K562 (cell line): ENCODE data around the gene SOS2. TPM values are rescaled to one million over a fixed set of nuclear protein-coding genes. Genes with fewer than 3 reads are reported as not detected.

Experiments
- CBFA2T3 ChIP-seq: fragments of 450-650 bp; IDR thresholded peaks from 2 replicates; pipeline ENCODE4 v1.6.1; 2017
- E2F3 ChIP-seq: fragments of 250-450 bp; sonication (Bioruptor Pico); IDR thresholded peaks from 2 replicates; pipeline ENCODE4 v1.4.0; 2020; ENCODE audit warnings: mild to moderate bottlenecking
- KDM1A ChIP-seq, 2 experiments: fragments of 450-650 bp; IDR thresholded peaks; 2 replicates each; pipeline ENCODE4 v1.6.1; 2016; ENCODE audit warnings: mild to moderate bottlenecking in 2 of 2
- L3MBTL2 ChIP-seq: fragments of 450-650 bp; IDR thresholded peaks from 2 replicates; pipeline ENCODE4 v1.6.1; 2016; ENCODE audit warnings: mild to moderate bottlenecking, moderate library complexity
- MCM2 ChIP-seq: fragments of 450-650 bp; IDR thresholded peaks from 2 replicates; pipeline ENCODE4 v1.6.1; 2017; ENCODE audit warnings: low read depth, mild to moderate bottlenecking
- MEIS2 ChIP-seq: fragments of 450-650 bp; IDR thresholded peaks from 2 replicates; pipeline ENCODE4 v1.6.1; 2014; ENCODE audit warnings: mild to moderate bottlenecking; ENCODE audit not compliant: partially characterized antibody
- NR3C1 ChIP-seq: sonication (generic); formaldehyde crosslinking; IDR thresholded peaks from 2 replicates; pipeline ENCODE4 v1.8.1; 2022; ENCODE audit warnings: missing genetic modification reagents
- PYGO2 ChIP-seq: fragments of 450-650 bp; IDR thresholded peaks from 2 replicates; pipeline ENCODE4 v1.6.1; 2016; ENCODE audit warnings: mild to moderate bottlenecking, missing genetic modification characterization, moderate library complexity, missing compliant biosample characterization
- SAP30 ChIP-seq: fragments of 200-600 bp; sonication (generic); IDR thresholded peaks from 2 replicates; pipeline ENCODE4 v1.6.1; 2012; ENCODE audit warnings: borderline replicate concordance, low read depth, mild to moderate bottlenecking, moderate library complexity, low read length, control low read depth, inconsistent platforms; ENCODE audit not compliant: insufficient read depth, poor library complexity, severe bottlenecking
- SMAD2 ChIP-seq: fragments of 150-350 bp; IDR thresholded peaks from 2 replicates; pipeline ENCODE4 v1.6.1; 2014; ENCODE audit warnings: low read depth, mild to moderate bottlenecking, low read length
- SNIP1 ChIP-seq: fragments of 450-650 bp; IDR thresholded peaks from 2 replicates; pipeline ENCODE4 v1.7.1; 2017; ENCODE audit warnings: low read depth, mild to moderate bottlenecking
- SUPT5H ChIP-seq: fragments of 450-650 bp; IDR thresholded peaks from 2 replicates; pipeline ENCODE4 v1.6.1; 2016
- TAF1 ChIP-seq: IDR thresholded peaks from 2 replicates; pipeline ENCODE4 v1.6.1; 2011; ENCODE audit warnings: mild to moderate bottlenecking, low read length, moderate library complexity; ENCODE audit not compliant: insufficient read depth, control insufficient read depth, severe bottlenecking; ENCODE audit errors: extremely low read depth
- ZBTB17 ChIP-seq: fragments of 450-650 bp; formaldehyde crosslinking; IDR thresholded peaks from 2 replicates; pipeline ENCODE4 v1.4.0; 2020; ENCODE audit warnings: mild to moderate bottlenecking
- ZNF175 ChIP-seq: fragments of 200-800 bp; sonication (Bioruptor generic); IDR thresholded peaks from 2 replicates; pipeline ENCODE4 v1.6.1; 2016; ENCODE audit warnings: low read depth, mild to moderate bottlenecking, missing genetic modification characterization, missing compliant biosample characterization
- ZNF445 ChIP-seq: fragments of 250-450 bp; sonication (Bioruptor Pico); IDR thresholded peaks from 2 replicates; pipeline ENCODE4 v1.4.0; 2020; ENCODE audit warnings: low read depth, mild to moderate bottlenecking, moderate library complexity
- polyA plus RNA-seq, 8 experiments: library from polyadenylated mRNA; depleted of rRNA in 4 of 8; stranded (reverse) in 5 of 8; unstranded in 3 of 8; fragments of >200 nt; fragmentation: Nextera tagmentation in 2 of 8; fragmentation: Illumina TruSeq in 1 of 8; extraction: Ambion mirVana in 2 of 8; extraction: Trizol in 1 of 8; gene quantifications; 2 replicates each; pipeline versions ENCODE4 v1.2.1 to v1.2.3, GENCODE V29; 2011 to 2014; ENCODE audit warnings: inconsistent platforms in 1 of 8, missing spikeins in 1 of 8
- total RNA-seq, 7 experiments: library from RNA; depleted of rRNA in 6 of 7; stranded (reverse); fragments of >200 nt in 6 of 7; fragmentation: Illumina TruSeq in 2 of 7; extraction: Trizol in 2 of 7; gene quantifications; 2 replicates each; pipeline versions ENCODE4 v1.2.1 to v1.2.3, GENCODE V29; 2011 to 2021; ENCODE audit warnings: low replicate concordance in 1 of 7
- TF ChIP-seq, protein P1 (sequence below): fragments of 450-650 bp; IDR thresholded peaks from one replicate; pipeline ENCODE4 v1.6.1; 2018; ENCODE audit warnings: mild to moderate bottlenecking, moderate library complexity; ENCODE audit not compliant: partially characterized antibody
- TF ChIP-seq, protein P2 (sequence below), 2 experiments: fragments of 450-650 bp in 1 of 2; IDR thresholded peaks; 2 replicates each; pipeline ENCODE4 v1.6.1; 2011 to 2017; ENCODE audit warnings: low read depth in 2 of 2, antibody characterized with exemption in 1 of 2, borderline replicate concordance in 1 of 2, low read length in 1 of 2, mild to moderate bottlenecking in 1 of 2, mixed read lengths in 1 of 2; ENCODE audit not compliant: control insufficient read depth in 1 of 2
- TF ChIP-seq, protein P3 (sequence below): fragments of 250-450 bp; sonication (Bioruptor Pico); IDR thresholded peaks from 2 replicates; pipeline ENCODE4 v1.5.0; 2021; ENCODE audit warnings: mild to moderate bottlenecking, moderate library complexity

SOS2 gene
- total and polyA plus RNA-seq, 9 of the 15 experiments (the other 6 are each of a cell fraction or from before 2014, with no cell fraction given), result 2.2 to 13.1 (median 10.5) TPM

DNA sequence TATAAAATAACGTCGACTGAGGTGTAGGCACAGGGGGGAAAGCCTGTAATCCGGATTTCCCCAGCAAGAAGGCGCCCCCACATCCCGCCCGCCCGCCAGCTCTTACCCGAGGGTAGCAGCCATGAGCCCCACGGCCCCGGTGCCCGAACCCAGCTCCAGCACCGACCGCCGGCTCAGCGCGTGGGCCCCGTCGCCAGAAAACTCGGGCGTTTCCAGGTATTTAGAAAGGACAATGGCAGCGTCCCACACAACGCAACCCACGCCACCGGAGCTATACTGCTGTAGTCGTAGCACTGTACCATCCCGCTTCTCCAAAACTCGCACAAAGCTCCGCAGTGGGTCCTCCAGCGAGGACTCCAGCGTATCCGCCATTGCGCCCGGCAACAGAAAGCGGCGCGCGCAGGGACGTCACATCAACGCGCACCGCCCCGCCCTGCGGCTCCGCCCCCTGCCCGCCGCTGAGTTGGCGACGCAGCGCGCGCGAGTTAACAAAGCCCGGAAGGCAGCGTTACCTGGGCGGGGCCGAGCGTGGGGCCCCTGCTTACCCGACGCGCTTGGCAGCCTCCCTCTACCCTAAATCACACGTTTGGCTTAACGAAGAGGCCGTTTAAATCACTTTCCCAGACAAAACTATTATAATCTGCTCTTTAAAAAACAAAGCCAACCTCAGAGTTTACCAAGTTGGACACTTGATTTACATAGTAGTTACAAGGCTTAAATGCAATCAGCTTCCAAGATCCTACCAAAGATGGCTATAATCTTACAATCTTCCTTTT, 115.0 kb downstream of the SOS2 start, which contains the start of gene VCPKMT (continued):
- TF ChIP-seq, protein P1, sequence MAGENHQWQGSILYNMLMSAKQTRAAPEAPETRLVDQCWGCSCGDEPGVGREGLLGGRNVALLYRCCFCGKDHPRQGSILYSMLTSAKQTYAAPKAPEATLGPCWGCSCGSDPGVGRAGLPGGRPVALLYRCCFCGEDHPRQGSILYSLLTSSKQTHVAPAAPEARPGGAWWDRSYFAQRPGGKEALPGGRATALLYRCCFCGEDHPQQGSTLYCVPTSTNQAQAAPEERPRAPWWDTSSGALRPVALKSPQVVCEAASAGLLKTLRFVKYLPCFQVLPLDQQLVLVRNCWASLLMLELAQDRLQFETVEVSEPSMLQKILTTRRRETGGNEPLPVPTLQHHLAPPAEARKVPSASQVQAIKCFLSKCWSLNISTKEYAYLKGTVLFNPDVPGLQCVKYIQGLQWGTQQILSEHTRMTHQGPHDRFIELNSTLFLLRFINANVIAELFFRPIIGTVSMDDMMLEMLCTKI, result no peak
- TF ChIP-seq ZNF175 (CRISPR knock-in tag) (no peak), SUPT5H (peak; percentile 81), TAF1 (peak; percentile 93), SAP30 (peak; percentile 61), SMAD2 (no peak), MCM2 (no peak), E2F3 (CRISPR knock-in tag) (no peak), SNIP1 (no peak), NR3C1 (CRISPR knock-in tag) (no peak), L3MBTL2 (peak; percentile 71), MEIS2 (peak; percentile 63), ZBTB17 (no peak), CBFA2T3 (no peak), PYGO2 (tag) (no peak), KDM1A (IDR thresholded peaks at IDR 0.05) (no peak), ZNF445 (CRISPR knock-in tag) (no peak)
- TF ChIP-seq, protein P2, sequence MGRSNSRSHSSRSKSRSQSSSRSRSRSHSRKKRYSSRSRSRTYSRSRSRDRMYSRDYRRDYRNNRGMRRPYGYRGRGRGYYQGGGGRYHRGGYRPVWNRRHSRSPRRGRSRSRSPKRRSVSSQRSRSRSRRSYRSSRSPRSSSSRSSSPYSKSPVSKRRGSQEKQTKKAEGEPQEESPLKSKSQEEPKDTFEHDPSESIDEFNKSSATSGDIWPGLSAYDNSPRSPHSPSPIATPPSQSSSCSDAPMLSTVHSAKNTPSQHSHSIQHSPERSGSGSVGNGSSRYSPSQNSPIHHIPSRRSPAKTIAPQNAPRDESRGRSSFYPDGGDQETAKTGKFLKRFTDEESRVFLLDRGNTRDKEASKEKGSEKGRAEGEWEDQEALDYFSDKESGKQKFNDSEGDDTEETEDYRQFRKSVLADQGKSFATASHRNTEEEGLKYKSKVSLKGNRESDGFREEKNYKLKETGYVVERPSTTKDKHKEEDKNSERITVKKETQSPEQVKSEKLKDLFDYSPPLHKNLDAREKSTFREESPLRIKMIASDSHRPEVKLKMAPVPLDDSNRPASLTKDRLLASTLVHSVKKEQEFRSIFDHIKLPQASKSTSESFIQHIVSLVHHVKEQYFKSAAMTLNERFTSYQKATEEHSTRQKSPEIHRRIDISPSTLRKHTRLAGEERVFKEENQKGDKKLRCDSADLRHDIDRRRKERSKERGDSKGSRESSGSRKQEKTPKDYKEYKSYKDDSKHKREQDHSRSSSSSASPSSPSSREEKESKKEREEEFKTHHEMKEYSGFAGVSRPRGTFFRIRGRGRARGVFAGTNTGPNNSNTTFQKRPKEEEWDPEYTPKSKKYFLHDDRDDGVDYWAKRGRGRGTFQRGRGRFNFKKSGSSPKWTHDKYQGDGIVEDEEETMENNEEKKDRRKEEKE (IDR thresholded peaks at IDR 0.05; ENCODE audit: borderline replicate concordance in 1 of 2, control insufficient read depth in 1 of 2, low read depth in 2 of 2, low read length in 1 of 2), result no peak
- TF ChIP-seq, protein P3, sequence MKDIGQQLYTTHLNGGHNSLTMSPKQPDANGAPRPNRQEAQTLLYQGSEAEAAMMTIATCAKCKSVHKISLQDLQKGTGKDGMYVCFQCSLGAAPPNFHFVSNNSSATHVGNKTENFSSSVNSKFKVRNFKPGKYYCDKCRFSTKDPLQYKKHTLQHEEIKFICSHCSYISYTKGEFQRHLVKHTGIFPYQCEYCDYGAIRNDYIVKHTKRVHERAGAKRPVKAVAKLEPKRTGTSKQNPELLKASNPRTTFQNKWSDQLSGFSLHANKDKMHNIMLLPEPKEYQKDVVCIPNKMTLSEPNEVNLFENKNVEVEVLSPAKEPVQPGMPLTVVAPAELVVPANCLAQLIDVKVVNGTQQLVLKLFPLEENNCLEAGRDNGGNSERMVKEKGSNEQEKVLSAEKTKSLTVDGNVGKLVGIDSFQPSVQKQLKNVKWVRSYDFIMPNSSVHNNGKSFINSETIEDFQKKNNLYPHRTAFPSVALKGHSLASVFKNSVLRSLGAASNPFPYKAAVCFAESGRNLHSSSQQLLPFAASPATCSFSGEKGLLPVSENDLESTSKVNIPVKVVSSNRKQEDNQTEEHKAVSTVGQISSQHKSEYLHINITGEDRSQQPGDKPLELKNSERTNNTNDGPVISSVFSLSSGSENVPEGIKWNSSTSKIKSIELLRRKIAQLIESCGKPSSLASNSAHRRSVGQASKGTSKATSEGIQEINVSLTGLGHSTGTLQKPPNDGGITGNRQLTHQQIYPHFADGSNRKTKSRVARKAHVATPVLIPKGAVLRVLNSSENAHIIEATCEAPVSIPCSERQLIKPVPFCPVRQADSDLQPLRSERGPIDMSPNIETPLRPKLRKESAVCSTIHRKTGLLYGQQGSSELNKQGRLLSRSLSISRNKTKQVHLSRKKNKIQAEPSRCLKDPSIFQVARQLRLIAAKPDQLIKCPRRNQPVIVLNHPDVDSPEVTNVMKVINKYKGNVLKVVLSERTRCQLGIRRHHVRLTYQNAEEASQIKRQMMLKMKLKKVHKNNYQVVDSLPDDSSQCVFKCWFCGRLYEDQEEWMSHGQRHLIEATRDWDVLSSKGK (CRISPR knock-in tag), result no peak
